Lower leg skin (tissue), 4 donors: Measurements from ENCODE around the gene DNAH14. TPM values are rescaled to one million over a fixed set of nuclear protein-coding genes. Genes with fewer than 3 reads are reported as not detected.

ENCODE experiments used
- DNase-seq, 2 donors: peaks; one replicate each; pipeline ENCODE4 v3.0.0-alpha.2; 2019; ENCODE audit warnings: low spot score in 2 of 2
- H3K4me3 ChIP-seq: fragments of 200-600 bp; sonication (generic); 2 replicates; pipeline ENCODE4 v1.5.1; 2017; ENCODE audit warnings: mild to moderate bottlenecking, low read depth; ENCODE audit not compliant: poor library complexity, severe bottlenecking
- CTCF ChIP-seq, 3 donors: fragments of 450-650 bp; IDR thresholded peaks; one replicate each; pipeline ENCODE4 v1.5.1; 2016; ENCODE audit warnings: antibody characterized with exemption in 3 of 3, mild to moderate bottlenecking in 3 of 3, moderate library complexity in 2 of 3
- POLR2A ChIP-seq, 2 donors: fragments of 450-650 bp; IDR thresholded peaks; one replicate each; pipeline ENCODE4 v1.6.1; 2016 to 2017; ENCODE audit warnings: antibody characterized with exemption in 2 of 2, mild to moderate bottlenecking in 1 of 2, moderate library complexity in 1 of 2
- WGBS, 2 donors: methylation state at CpG; one replicate each; pipeline ENCODE4 v1.1.5; 2018; 5-methylcytosine and 5-hydroxymethylcytosine counted together
- intact Hi-C: fragments of 100-400 bp; cut with DNase I; formaldehyde crosslinking; loops from one replicate; pipeline ENCODE4 v1.15.0; 2023; ENCODE audit warnings: low total_unique reads
- total RNA-seq, 4 donors: library from RNA; depleted of rRNA; stranded (reverse); fragments of >200 nt; gene quantifications; one replicate each; pipeline ENCODE4 v1.1.0, GENCODE V29; 2016

The DNAH14 gene
- total RNA-seq, 4 donors from 2014 or later: 0.84 to 3.0 (median 1.8) TPM

- WGBS, 2 donors: 17 to 40% methylated on average over 1 of the region's 1 CpG
- TF ChIP-seq CTCF (IDR thresholded peaks at IDR 0.05): no peak
- no peak for TF ChIP-seq POLR2A (IDR thresholded peaks at IDR 0.05)
- intact Hi-C loops: no loop called here
- DNase-seq: no peak
- no peak overlapping the region for H3K4me3 ChIP-seq
Measured at GRCh38 chr1:225366552-225366951, 437.1 kb downstream of the DNAH14 start.

GRCh38 chr1:225368036-225368552, 438.6 kb downstream of the DNAH14 start:
- H3K4me3 ChIP-seq: no peak overlapping the region
- TF ChIP-seq CTCF (IDR thresholded peaks at IDR 0.05) (no peak), POLR2A (IDR thresholded peaks at IDR 0.05) (no peak)
- no peak for DNase-seq
- intact Hi-C loops: no loop called here
- 62 to 66% methylated on average over 3 of the region's 3 CpGs for WGBS, 2 donors

GRCh38 chr1:225371366-225372010, 442.0 kb downstream of the DNAH14 start:
- WGBS, 2 donors: 62 to 63% methylated on average over 3 of the region's 3 CpGs
- no peak overlapping the region for H3K4me3 ChIP-seq
- intact Hi-C loops: no loop called here
- TF ChIP-seq CTCF (IDR thresholded peaks at IDR 0.05): no peak
- no peak for TF ChIP-seq POLR2A (IDR thresholded peaks at IDR 0.05)
- DNase-seq: no peak

- no peak for DNase-seq
- intact Hi-C loops: no loop called here
- WGBS, 2 donors: 91 to 93% methylated on average over 21 of the region's 21 CpGs
- no peak overlapping the region for H3K4me3 ChIP-seq
- no peak for TF ChIP-seq CTCF (IDR thresholded peaks at IDR 0.05)
- TF ChIP-seq POLR2A (IDR thresholded peaks at IDR 0.05): no peak
Measured at GRCh38 chr1:225373155-225373554, 443.7 kb downstream of the DNAH14 start.

GRCh38 chr1:225374996-225375395, 445.5 kb downstream of the DNAH14 start:
- H3K4me3 ChIP-seq: no peak overlapping the region
- WGBS, 2 donors: 69 to 75% methylated on average over 4 of the region's 4 CpGs
- no peak for TF ChIP-seq CTCF (IDR thresholded peaks at IDR 0.05)
- TF ChIP-seq POLR2A (IDR thresholded peaks at IDR 0.05): no peak
- intact Hi-C loops: no loop called here
- no peak for DNase-seq

GRCh38 chr1:225378880-225379279, 449.4 kb downstream of the DNAH14 start:
- intact Hi-C loops: no loop called here
- 24 to 37% methylated on average over 10 of the region's 10 CpGs for WGBS, 2 donors
- peak in 1 of 2 donors; percentile 47 for DNase-seq
- no peak overlapping the region for H3K4me3 ChIP-seq
- TF ChIP-seq CTCF (IDR thresholded peaks at IDR 0.05) (no peak), POLR2A (IDR thresholded peaks at IDR 0.05) (no peak)
